Ovary (tissue), 9 donors: ENCODE results near the gene PFKL. TPM values are rescaled to one million over a fixed set of nuclear protein-coding genes. Genes with fewer than 3 reads are reported as not detected.
A peak's percentile ranks its signal among the peaks of the same experiment; 100 is the strongest.

Source experiments
- DNase-seq, 5 donors: peaks; one replicate each; pipeline ENCODE4 v3.0.0-alpha.2; 2019 to 2020
- H3K27ac ChIP-seq, 2 donors: fragments of 200-600 bp; one replicate each; pipeline versions ENCODE4 v1.5.1 to v1.8.0; 2019 to 2022
- H3K27me3 ChIP-seq: fragments of 200-600 bp; one replicate; pipeline ENCODE4 v1.8.0; 2022
- H3K36me3 ChIP-seq: fragments of 200-600 bp; sonication (generic); one replicate; pipeline ENCODE4 v1.5.1; 2019
- H3K4me1 ChIP-seq: one replicate; pipeline ENCODE4 v1.8.1; 2013; ENCODE audit warnings: mild to moderate bottlenecking, moderate library complexity; ENCODE audit not compliant: insufficient read depth
- H3K4me3 ChIP-seq: fragments of 200-600 bp; sonication (generic); one replicate; pipeline ENCODE4 v1.5.1; 2017
- H3K9me3 ChIP-seq, 2 donors: fragments of 200-600 bp in 1 of 2; sonication (generic) in 1 of 2; one replicate each; pipeline versions ENCODE4 v1.5.1 to v1.8.1; 2013 to 2019; ENCODE audit warnings: mild to moderate bottlenecking in 1 of 2, moderate library complexity in 1 of 2
- EP300 ChIP-seq: sonication (generic); formaldehyde crosslinking; IDR thresholded peaks from one replicate; pipeline ENCODE4 v1.6.1; 2017; ENCODE audit warnings: antibody characterized with exemption
- POLR2A ChIP-seq: fragments of 450-650 bp; IDR thresholded peaks from one replicate; pipeline ENCODE4 v1.6.1; 2017; ENCODE audit warnings: antibody characterized with exemption, mild to moderate bottlenecking, moderate library complexity
- WGBS, 3 donors: extraction: QIAGEN DNeasy Blood & Tissue Kit in 1 of 3; methylation state at CpG; one replicate each; pipeline versions ENCODE4 v1.1.5 to v1.1.7; 2013 to 2017; 5-methylcytosine and 5-hydroxymethylcytosine counted together
- intact Hi-C, 4 donors: fragments of 100-400 bp; cut with DNase I; formaldehyde crosslinking; loops; one replicate each; pipeline versions ENCODE4 v1.11.0 to v1.15.1; 2022 to 2023
- polyA plus RNA-seq, 2 donors: library from polyadenylated mRNA; stranded (reverse); fragments of 200-250 nt in 1 of 2; fragments of 350-450 nt in 1 of 2; fragmentation: Illumina TruSeq in 1 of 2; extraction: RNeasy Lipid Tissue Mini Kit (QIAGEN cat#74804) in 1 of 2; gene quantifications; one replicate each; pipeline ENCODE4 v1.2.3, GENCODE V29; 2013 to 2014
- total RNA-seq, 7 donors: library from RNA; depleted of rRNA in 2 of 7; stranded (reverse); fragments of >200 nt in 2 of 7; fragmentation: NEBNext Ultra II Directional in 3 of 7; extraction: Animal tissue kit (Norgen Biotek cat#: 25700) in 3 of 7; gene quantifications; one replicate each; pipeline versions ENCODE4 v1.1.0 to v1.2.4, GENCODE V29; 2016 to 2023
- TF ChIP-seq, protein P1 (sequence below), 3 donors: fragments of 450-650 bp in 2 of 3; fragments of 200-600 bp in 1 of 3; IDR thresholded peaks; one replicate each; pipeline versions ENCODE4 v1.5.1 to v1.8.0; 2016 to 2022; ENCODE audit warnings: antibody characterized with exemption in 3 of 3, mild to moderate bottlenecking in 1 of 3
- donor health status: DM: no; HTN: no; CAD: no; lungs with moderate emphysema.
- donor health status: DM: no; HTN: no; CAD: no.
- donor health status: Bipolar disorder and iron deficiency.
- donor health status: DM: yes; HTN: yes; CAD: no.
- donor health status: DM: no; HTN: no; CAD: no.
- donor health status: DM: yes; HTN: yes; CAD: no.

The PFKL gene
- total and polyA plus RNA-seq, 9 donors = 12.6 to 104 (median 81.8) TPM

GRCh38 chr21:44372616-44373015, 72.8 kb downstream of the PFKL start:
- no peak overlapping the region for H3K27ac ChIP-seq
- H3K4me1 ChIP-seq = peaks cover 7% of the 10 kb centered on the region
- WGBS, 3 donors = 47 to 63% (median 52%) methylated on average over 8 of the region's 8 CpGs
- DNase-seq = peak in 1 of 5 donors; percentile 7
- intact Hi-C loops = no loop called here
- no peaks in the 10 kb centered on the region for H3K36me3 ChIP-seq
- no peak overlapping the region for H3K4me3 ChIP-seq
- no peaks in the 10 kb centered on the region for H3K27me3 ChIP-seq
- TF ChIP-seq, protein P1, sequence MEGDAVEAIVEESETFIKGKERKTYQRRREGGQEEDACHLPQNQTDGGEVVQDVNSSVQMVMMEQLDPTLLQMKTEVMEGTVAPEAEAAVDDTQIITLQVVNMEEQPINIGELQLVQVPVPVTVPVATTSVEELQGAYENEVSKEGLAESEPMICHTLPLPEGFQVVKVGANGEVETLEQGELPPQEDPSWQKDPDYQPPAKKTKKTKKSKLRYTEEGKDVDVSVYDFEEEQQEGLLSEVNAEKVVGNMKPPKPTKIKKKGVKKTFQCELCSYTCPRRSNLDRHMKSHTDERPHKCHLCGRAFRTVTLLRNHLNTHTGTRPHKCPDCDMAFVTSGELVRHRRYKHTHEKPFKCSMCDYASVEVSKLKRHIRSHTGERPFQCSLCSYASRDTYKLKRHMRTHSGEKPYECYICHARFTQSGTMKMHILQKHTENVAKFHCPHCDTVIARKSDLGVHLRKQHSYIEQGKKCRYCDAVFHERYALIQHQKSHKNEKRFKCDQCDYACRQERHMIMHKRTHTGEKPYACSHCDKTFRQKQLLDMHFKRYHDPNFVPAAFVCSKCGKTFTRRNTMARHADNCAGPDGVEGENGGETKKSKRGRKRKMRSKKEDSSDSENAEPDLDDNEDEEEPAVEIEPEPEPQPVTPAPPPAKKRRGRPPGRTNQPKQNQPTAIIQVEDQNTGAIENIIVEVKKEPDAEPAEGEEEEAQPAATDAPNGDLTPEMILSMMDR (IDR thresholded peaks at IDR 0.05) = no peak
- TF ChIP-seq POLR2A (no peak), EP300 (no peak)
- no peaks in the 10 kb centered on the region for H3K9me3 ChIP-seq

GRCh38 chr21:44374601-44375280, 74.9 kb downstream of the PFKL start:
- Histone ChIP-seq H3K27ac (no peak overlapping the region), H3K9me3 (no peaks in the 10 kb centered on the region), H3K27me3 (no peaks in the 10 kb centered on the region), H3K4me1 (peaks cover 7% of the 10 kb centered on the region), H3K36me3 (no peaks in the 10 kb centered on the region), H3K4me3 (no peak overlapping the region)
- intact Hi-C loops = no loop called here
- TF ChIP-seq POLR2A (no peak), EP300 (no peak)
- TF ChIP-seq, protein P1 (IDR thresholded peaks at IDR 0.05) = no peak
- DNase-seq = peak in 1 of 5 donors; percentile 7
- WGBS, 3 donors = 85 to 90% (median 87%) methylated on average over 24 of the region's 24 CpGs

- TF ChIP-seq POLR2A (no peak), EP300 (no peak)
- TF ChIP-seq, protein P1 (IDR thresholded peaks at IDR 0.05) = no peak
Observed at GRCh38 chr21:44375281-44375651, 75.4 kb downstream of the PFKL start.

DNA sequence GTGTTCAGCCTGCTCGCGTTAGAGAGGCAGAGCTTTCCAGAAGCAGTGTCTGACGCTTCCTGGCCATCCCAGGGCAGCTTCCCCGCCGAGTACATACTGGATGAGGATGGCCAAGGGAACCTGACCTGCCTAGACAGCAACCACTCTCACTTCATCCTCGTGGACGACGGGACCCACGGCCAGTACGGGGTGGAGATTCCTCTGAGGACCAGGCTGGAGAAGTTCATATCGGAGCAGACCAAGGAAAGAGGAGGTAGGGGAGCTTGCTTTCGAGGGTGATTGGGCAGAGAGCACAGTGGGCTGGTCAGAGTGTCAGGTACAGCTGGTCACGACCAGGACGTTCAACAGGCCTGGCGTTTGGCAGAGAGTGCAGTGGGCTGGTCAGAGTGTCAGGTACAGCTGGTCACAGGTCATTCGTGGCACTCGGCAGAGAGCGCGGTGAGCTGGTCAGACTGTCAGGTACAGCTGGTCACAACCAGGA, 75.9 kb downstream of the PFKL start:
- intact Hi-C loops = no loop called here
- Histone ChIP-seq H3K9me3 (no peaks in the 10 kb centered on the region), H3K27me3 (no peaks in the 10 kb centered on the region), H3K4me1 (peaks cover 1% of the 10 kb centered on the region), H3K4me3 (no peak overlapping the region), H3K36me3 (no peaks in the 10 kb centered on the region), H3K27ac (no peak overlapping the region)
- no peak for TF ChIP-seq EP300
- TF ChIP-seq POLR2A = no peak
- 81 to 84% (median 84%) methylated on average over 19 of the region's 19 CpGs for WGBS, 3 donors
- peak in 1 of 5 donors; percentile 22 for DNase-seq

More at GRCh38 chr21:44375281-44375651, 75.4 kb downstream of the PFKL start:
- peak in 1 of 5 donors; percentile 17 for DNase-seq
- intact Hi-C loops = no loop called here
- Histone ChIP-seq H3K4me3 (no peak overlapping the region), H3K27me3 (no peaks in the 10 kb centered on the region), H3K27ac (no peak overlapping the region), H3K4me1 (peaks cover 3% of the 10 kb centered on the region), H3K36me3 (no peaks in the 10 kb centered on the region), H3K9me3 (no peaks in the 10 kb centered on the region)
- 83 to 87% (median 84%) methylated on average over 10 of the region's 10 CpGs for WGBS, 3 donors

DNA sequence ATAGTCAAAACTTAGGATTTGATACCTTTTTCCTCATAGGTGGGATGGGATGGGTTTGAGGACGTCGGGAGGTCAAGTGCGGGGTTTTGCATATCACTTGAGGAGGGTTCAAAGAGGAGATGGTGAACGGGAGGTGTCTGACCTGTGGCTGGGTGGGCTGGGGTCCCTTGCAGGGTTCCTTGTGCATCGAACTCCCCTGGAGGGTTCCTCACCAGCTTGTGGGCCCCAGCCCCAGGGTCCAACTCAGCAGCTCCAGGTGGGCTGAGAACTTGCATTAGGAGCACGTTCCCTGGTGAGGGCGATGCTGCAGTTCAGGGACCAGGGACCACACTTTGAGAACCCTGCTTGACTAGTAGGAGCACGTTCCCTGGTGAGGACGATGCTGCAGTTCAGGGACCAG, 76.8 kb downstream of the PFKL start:
- DNase-seq = peak in 1 of 5 donors; percentile 20
- H3K27me3 ChIP-seq = no peaks in the 10 kb centered on the region
- H3K4me1 ChIP-seq = no peaks in the 10 kb centered on the region
- TF ChIP-seq EP300 (no peak), POLR2A (no peak)
- TF ChIP-seq, protein P1 (IDR thresholded peaks at IDR 0.05) = no peak
- WGBS, 3 donors = 86 to 89% (median 86%) methylated on average over 9 of the region's 9 CpGs
- intact Hi-C loops = no loop called here
- no peaks in the 10 kb centered on the region for H3K9me3 ChIP-seq
- no peak overlapping the region for H3K27ac ChIP-seq
- no peaks in the 10 kb centered on the region for H3K36me3 ChIP-seq
- H3K4me3 ChIP-seq = no peak overlapping the region
